ACC112 (cell line): ENCODE measurements around the gene KRTAP3-3.

Source experiments
- H2AFZ ChIP-seq: fragments of 200-600 bp; sonication (generic); one replicate; pipeline ENCODE4 v1.6.0; 2017; ENCODE audit warnings: antibody characterized with exemption, low read length; ENCODE audit not compliant: unreplicated experiment
- H3K27ac ChIP-seq: fragments of 200-600 bp; sonication (generic); 2 replicates; pipeline ENCODE4 v1.5.1; 2014; ENCODE audit warnings: low read depth, mild to moderate bottlenecking, antibody characterized with exemption, low read length, moderate library complexity
- H3K27me3 ChIP-seq: fragments of 200-600 bp; sonication (generic); 2 replicates; pipeline ENCODE4 v1.6.1; 2014; ENCODE audit warnings: mild to moderate bottlenecking, antibody characterized with exemption, low read length, moderate library complexity, mixed read lengths; ENCODE audit not compliant: insufficient read depth
- H3K36me3 ChIP-seq: fragments of 200-600 bp; sonication (generic); 2 replicates; pipeline ENCODE4 v1.6.1; 2016; ENCODE audit warnings: mild to moderate bottlenecking, antibody characterized with exemption, low read length, moderate library complexity, mixed read lengths; ENCODE audit not compliant: insufficient read depth
- H3K4me1 ChIP-seq: fragments of 200-600 bp; sonication (generic); one replicate; pipeline ENCODE4 v1.6.1; 2016; ENCODE audit warnings: low read length, mixed read lengths; ENCODE audit not compliant: insufficient read depth, unreplicated experiment, control insufficient read depth
- H3K4me3 ChIP-seq: fragments of 200-600 bp; sonication (generic); 2 replicates; pipeline ENCODE4 v1.5.1; 2014; ENCODE audit warnings: mild to moderate bottlenecking, low read depth, low read length
- H3K79me2 ChIP-seq: fragments of 200-600 bp; sonication (generic); one replicate; pipeline ENCODE4 v1.6.0; 2016; ENCODE audit warnings: low read length; ENCODE audit not compliant: control insufficient read depth, unreplicated experiment, insufficient read depth

KRTAP3-3 gene

GRCh38 chr17:40945414-40945813, 48.5 kb downstream of the KRTAP3-3 start:
- Histone ChIP-seq H3K27me3 (no peaks in the 10 kb centered on the region), H2AFZ (no peak overlapping the region), H3K4me1 (no peaks in the 10 kb centered on the region), H3K4me3 (no peak overlapping the region), H3K27ac (no peak overlapping the region), H3K79me2 (no peaks in the 10 kb centered on the region), H3K36me3 (no peaks in the 10 kb centered on the region)

GRCh38 chr17:40944531-40944930, 49.4 kb downstream of the KRTAP3-3 start:
- no peaks in the 10 kb centered on the region for H3K4me1 ChIP-seq

More at GRCh38 chr17:40944531-40944930, 49.4 kb downstream of the KRTAP3-3 start:
- H3K79me2 ChIP-seq, result no peaks in the 10 kb centered on the region
- H3K27me3 ChIP-seq, result no peaks in the 10 kb centered on the region
- no peak overlapping the region for H3K27ac ChIP-seq
- H2AFZ ChIP-seq, result no peak overlapping the region
- H3K4me3 ChIP-seq, result no peak overlapping the region
- no peaks in the 10 kb centered on the region for H3K36me3 ChIP-seq
